HG03066 (cell line): Measurements from ENCODE around the gene MFF.
"Not testable (repeated sequence)": the region's sequence is repeated elsewhere in the genome, so short reads cannot be mapped to it uniquely, and the experiment has no call there.

Experiments used
- ATAC-seq: cut with Tn5 transposase; IDR thresholded peaks from one replicate; pipeline ENCODE4 v1.9.1; 2021; ENCODE audit warnings: low read depth; ENCODE audit not compliant: unreplicated experiment

The MFF gene

GRCh38 chr2:227376656-227377396 is 51.8 kb downstream of the MFF start:
- no peak for ATAC-seq

GRCh38 chr2:227377467-227378351 is 52.7 kb downstream of the MFF start:
- no peak for ATAC-seq

GRCh38 chr2:227378371-227378782 is 53.3 kb downstream of the MFF start:
- no peak for ATAC-seq

- no peak for ATAC-seq
Measured at GRCh38 chr2:227379095-227379494, 54.0 kb downstream of the MFF start, which contains the start of gene TM4SF20. TSS of gene TM4SF20 (minus strand) at chr2:227379306. CDS start at chr2:227379268, 38 bp downstream.

- ATAC-seq, result not testable (repeated sequence)
Measured at GRCh38 chr2:227382241-227382835, 57.3 kb downstream of the MFF start.

GRCh38 chr2:227383686-227384085 is 58.6 kb downstream of the MFF start:
- ATAC-seq, result no peak

- ATAC-seq, result no peak
Measured at GRCh38 chr2:227386630-227387029, 61.6 kb downstream of the MFF start.

- not testable (repeated sequence) for ATAC-seq
Measured at GRCh38 chr2:227387583-227387982, 62.5 kb downstream of the MFF start, which contains the start of gene SCYGR1. TSS of gene SCYGR1 (minus strand) at chr2:227387949. CDS start at chr2:227387949, 0 bp downstream.

- ATAC-seq, result no peak
Measured at GRCh38 chr2:227388537-227389011, 63.5 kb downstream of the MFF start.

GRCh38 chr2:227389231-227389630 is 64.2 kb downstream of the MFF start:
- no peak for ATAC-seq

- ATAC-seq, result no peak
Measured at GRCh38 chr2:227389661-227390060, 64.6 kb downstream of the MFF start.

GRCh38 chr2:227390468-227391256 is 65.6 kb downstream of the MFF start:
- no peak for ATAC-seq

GRCh38 chr2:227394401-227394800 is 69.3 kb downstream of the MFF start:
- no peak for ATAC-seq

GRCh38 chr2:227395556-227395955 is 70.5 kb downstream of the MFF start:
- no peak for ATAC-seq

- no peak for ATAC-seq
Measured at GRCh38 chr2:227397562-227397961, 72.5 kb downstream of the MFF start.

GRCh38 chr2:227398684-227399670 is 73.9 kb downstream of the MFF start:
- no peak for ATAC-seq

GRCh38 chr2:227401550-227401949 is 76.5 kb downstream of the MFF start:
- no peak for ATAC-seq

GRCh38 chr2:227402321-227402720 is 77.3 kb downstream of the MFF start:
- no peak for ATAC-seq

GRCh38 chr2:227402959-227403358 is 77.9 kb downstream of the MFF start:
- no peak for ATAC-seq
